HEK293 (cell line): ENCODE data around the gene GALNT6.

Experiments
- CTCF ChIA-PET: fragments of 350-600 bp; formaldehyde crosslinking; extraction: SDS; loops from one replicate; lab custom pipeline; 2021; ENCODE audit warnings: antibody characterized with exemption; lab: Yijun Ruan, JAX
- POLR2A ChIA-PET: fragments of 300-600 bp; formaldehyde crosslinking; extraction: SDS; loops from one replicate; lab custom pipeline; 2020; ENCODE audit warnings: antibody characterized with exemption, inconsistent platforms; lab: Yijun Ruan, JAX
- H3K27ac ChIP-seq: fragments of 200-500 bp; sonication (Bioruptor generic); 2 replicates; pipeline ENCODE4 v1.5.1; 2014; ENCODE audit warnings: low read depth, low read length, control low read depth, inconsistent platforms; ENCODE audit errors: extremely low read depth
- H3K36me3 ChIP-seq, 2 experiments: fragments of 200-500 bp in 1 of 2; sonication (Bioruptor generic) in 1 of 2; 1 replicate in 1 of 2; 2 replicates in 1 of 2; pipeline ENCODE4 v1.5.1; 2014 to 2017; ENCODE audit warnings: inconsistent platforms in 2 of 2, low read length in 2 of 2; ENCODE audit not compliant: control insufficient read depth in 2 of 2, insufficient read depth in 1 of 2
- H3K4me1 ChIP-seq: fragments of 200-500 bp; sonication (Bioruptor generic); 2 replicates; pipeline ENCODE4 v1.5.1; 2014; ENCODE audit warnings: mild to moderate bottlenecking, low read length, inconsistent platforms; ENCODE audit not compliant: control insufficient read depth, insufficient read depth
- H3K4me3 ChIP-seq: 2 replicates; pipeline ENCODE4 v1.5.1; 2011; ENCODE audit warnings: low read depth, mild to moderate bottlenecking, control low read depth, low read length, moderate library complexity
- H3K9me3 ChIP-seq: fragments of 200-500 bp; sonication (Bioruptor generic); 2 replicates; pipeline ENCODE4 v1.5.1; 2014; ENCODE audit warnings: low read depth, low read length, inconsistent platforms; ENCODE audit not compliant: control insufficient read depth, insufficient read depth
- HOXC10 ChIP-seq: sonication (generic); formaldehyde crosslinking; IDR thresholded peaks from 2 replicates; pipeline ENCODE4 v1.8.1; 2023; ENCODE audit warnings: mild to moderate bottlenecking, missing genetic modification reagents
- IKZF3 ChIP-seq: fragments of 450-650 bp; IDR thresholded peaks from 2 replicates; pipeline ENCODE4 v1.5.0; 2018; ENCODE audit warnings: missing biosample characterization, mild to moderate bottlenecking, missing genetic modification characterization, moderate library complexity
- PRDM1 ChIP-seq: fragments of 450-650 bp; formaldehyde crosslinking; IDR thresholded peaks from 2 replicates; pipeline ENCODE4; 2016; ENCODE audit warnings: missing biosample characterization, missing genetic modification characterization
- SCRT2 ChIP-seq: fragments of 450-650 bp; formaldehyde crosslinking; IDR thresholded peaks from 2 replicates; pipeline ENCODE4 v1.5.1; 2016; ENCODE audit warnings: missing biosample characterization, missing genetic modification characterization
- ZBTB17 ChIP-seq: fragments of 450-650 bp; formaldehyde crosslinking; IDR thresholded peaks from 2 replicates; pipeline ENCODE4 v1.5.1; 2016; ENCODE audit warnings: missing biosample characterization, missing genetic modification characterization
- ZFHX2 ChIP-seq: fragments of 450-650 bp; formaldehyde crosslinking; conservative IDR thresholded peaks from 2 replicates; pipeline ENCODE4 v1.5.1; 2016; ENCODE audit warnings: missing biosample characterization, missing genetic modification characterization
- ZFP37 ChIP-seq: fragments of 450-650 bp; formaldehyde crosslinking; IDR thresholded peaks from 2 replicates; pipeline ENCODE4 v1.5.1; 2016; ENCODE audit warnings: missing biosample characterization, missing genetic modification characterization
- ZNF133 ChIP-seq: fragments of 450-650 bp; formaldehyde crosslinking; IDR thresholded peaks from 2 replicates; pipeline ENCODE4 v1.5.1; 2016; ENCODE audit warnings: missing biosample characterization, missing genetic modification characterization
- ZNF335 ChIP-seq: fragments of 450-650 bp; formaldehyde crosslinking; conservative IDR thresholded peaks from 2 replicates; pipeline ENCODE4 v1.5.1; 2016; ENCODE audit warnings: missing biosample characterization, missing genetic modification characterization
- ZNF48 ChIP-seq: fragments of 450-650 bp; formaldehyde crosslinking; IDR thresholded peaks from 2 replicates; pipeline ENCODE4 v1.5.1; 2016; ENCODE audit warnings: missing biosample characterization, missing genetic modification characterization
- ZNF514 ChIP-seq: fragments of 450-650 bp; formaldehyde crosslinking; IDR thresholded peaks from 2 replicates; pipeline ENCODE4 v1.5.1; 2016; ENCODE audit warnings: missing biosample characterization, missing genetic modification characterization
- ZNF530 ChIP-seq: fragments of 450-650 bp; formaldehyde crosslinking; IDR thresholded peaks from 2 replicates; pipeline ENCODE4 v1.5.1; 2016; ENCODE audit warnings: low read depth, missing biosample characterization, missing genetic modification characterization
- ZNF560 ChIP-seq: fragments of 450-650 bp; formaldehyde crosslinking; IDR thresholded peaks from 2 replicates; pipeline ENCODE4 v1.5.1; 2017; ENCODE audit warnings: missing biosample characterization, missing genetic modification characterization, borderline replicate concordance
- ZNF777 ChIP-seq: fragments of 450-650 bp; formaldehyde crosslinking; IDR thresholded peaks from 2 replicates; pipeline ENCODE4 v1.5.1; 2017; ENCODE audit warnings: missing biosample characterization, missing genetic modification characterization, borderline replicate concordance
- TF ChIP-seq, protein P1 (sequence below): fragments of 450-650 bp; formaldehyde crosslinking; IDR thresholded peaks from 2 replicates; pipeline ENCODE4 v1.5.1; 2016; ENCODE audit warnings: missing biosample characterization, missing genetic modification characterization
- TF ChIP-seq, protein P2 (sequence below): fragments of 450-650 bp; formaldehyde crosslinking; conservative IDR thresholded peaks from 2 replicates; pipeline ENCODE4 v1.5.1; 2016; ENCODE audit warnings: low read depth, missing biosample characterization, missing genetic modification characterization
- TF ChIP-seq, protein P3 (sequence below): fragments of 450-650 bp; formaldehyde crosslinking; IDR thresholded peaks from 2 replicates; pipeline ENCODE4 v1.5.1; 2016; ENCODE audit warnings: missing biosample characterization, missing genetic modification characterization, borderline replicate concordance
- TF ChIP-seq, protein P4 (sequence below): fragments of 450-650 bp; formaldehyde crosslinking; IDR thresholded peaks from 2 replicates; pipeline ENCODE4 v1.5.1; 2016; ENCODE audit warnings: missing biosample characterization, missing genetic modification characterization

Gene GALNT6

DNA sequence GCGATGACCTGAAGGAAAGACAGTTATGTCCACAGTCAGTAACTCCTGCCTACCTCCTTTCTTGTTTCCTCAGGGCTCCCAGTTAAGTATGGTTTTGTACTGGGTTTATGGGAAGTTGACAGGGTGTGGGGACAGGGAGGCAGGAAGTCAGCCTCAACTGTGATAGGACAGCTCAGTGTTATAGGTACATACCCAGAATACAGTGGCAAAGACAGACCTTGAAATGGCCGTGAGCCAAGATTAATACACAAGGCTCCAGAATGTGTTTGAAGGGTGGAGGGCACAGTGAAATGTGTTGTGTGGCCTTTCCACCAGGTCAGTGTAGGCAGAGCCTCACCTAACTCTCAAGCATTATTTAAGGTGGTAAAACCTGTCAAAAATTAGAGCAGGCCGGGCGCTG lies 62.6 kb downstream of the GALNT6 start:
- no peak overlapping the region for H3K4me3 ChIP-seq
- ChIA-PET POLR2A (no interaction called here), CTCF (no interaction called here)
- no peaks in the 10 kb centered on the region for H3K4me1 ChIP-seq
- no peaks in the 10 kb centered on the region for H3K36me3 ChIP-seq
- H3K9me3 ChIP-seq = no peaks in the 10 kb centered on the region
- no peak overlapping the region for H3K27ac ChIP-seq
- no peak for TF ChIP-seq ZNF560 (tag by site-specific recombination)
- no peak for TF ChIP-seq IKZF3 (tag by site-specific recombination)
- TF ChIP-seq ZNF133 (tag by site-specific recombination) = no peak
- no peak for TF ChIP-seq ZFHX2
- TF ChIP-seq, protein P1, sequence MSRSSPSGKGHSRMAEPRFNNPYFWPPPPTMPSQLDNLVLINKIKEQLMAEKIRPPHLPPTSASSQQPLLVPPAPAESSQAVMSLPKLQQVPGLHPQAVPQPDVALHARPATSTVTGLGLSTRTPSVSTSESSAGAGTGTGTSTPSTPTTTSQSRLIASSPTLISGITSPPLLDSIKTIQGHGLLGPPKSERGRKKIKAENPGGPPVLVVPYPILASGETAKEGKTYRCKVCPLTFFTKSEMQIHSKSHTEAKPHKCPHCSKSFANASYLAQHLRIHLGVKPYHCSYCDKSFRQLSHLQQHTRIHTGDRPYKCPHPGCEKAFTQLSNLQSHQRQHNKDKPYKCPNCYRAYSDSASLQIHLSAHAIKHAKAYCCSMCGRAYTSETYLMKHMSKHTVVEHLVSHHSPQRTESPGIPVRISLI (tag by site-specific recombination) = no peak
- no peak for TF ChIP-seq HOXC10 (CRISPR knock-in tag)
- TF ChIP-seq ZFP37 (tag by site-specific recombination) = no peak
- TF ChIP-seq, protein P2, sequence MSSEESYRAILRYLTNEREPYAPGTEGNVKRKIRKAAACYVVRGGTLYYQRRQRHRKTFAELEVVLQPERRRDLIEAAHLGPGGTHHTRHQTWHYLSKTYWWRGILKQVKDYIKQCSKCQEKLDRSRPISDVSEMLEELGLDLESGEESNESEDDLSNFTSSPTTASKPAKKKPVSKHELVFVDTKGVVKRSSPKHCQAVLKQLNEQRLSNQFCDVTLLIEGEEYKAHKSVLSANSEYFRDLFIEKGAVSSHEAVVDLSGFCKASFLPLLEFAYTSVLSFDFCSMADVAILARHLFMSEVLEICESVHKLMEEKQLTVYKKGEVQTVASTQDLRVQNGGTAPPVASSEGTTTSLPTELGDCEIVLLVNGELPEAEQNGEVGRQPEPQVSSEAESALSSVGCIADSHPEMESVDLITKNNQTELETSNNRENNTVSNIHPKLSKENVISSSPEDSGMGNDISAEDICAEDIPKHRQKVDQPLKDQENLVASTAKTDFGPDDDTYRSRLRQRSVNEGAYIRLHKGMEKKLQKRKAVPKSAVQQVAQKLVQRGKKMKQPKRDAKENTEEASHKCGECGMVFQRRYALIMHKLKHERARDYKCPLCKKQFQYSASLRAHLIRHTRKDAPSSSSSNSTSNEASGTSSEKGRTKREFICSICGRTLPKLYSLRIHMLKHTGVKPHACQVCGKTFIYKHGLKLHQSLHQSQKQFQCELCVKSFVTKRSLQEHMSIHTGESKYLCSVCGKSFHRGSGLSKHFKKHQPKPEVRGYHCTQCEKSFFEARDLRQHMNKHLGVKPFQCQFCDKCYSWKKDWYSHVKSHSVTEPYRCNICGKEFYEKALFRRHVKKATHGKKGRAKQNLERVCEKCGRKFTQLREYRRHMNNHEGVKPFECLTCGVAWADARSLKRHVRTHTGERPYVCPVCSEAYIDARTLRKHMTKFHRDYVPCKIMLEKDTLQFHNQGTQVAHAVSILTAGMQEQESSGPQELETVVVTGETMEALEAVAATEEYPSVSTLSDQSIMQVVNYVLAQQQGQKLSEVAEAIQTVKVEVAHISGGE (tag by site-specific recombination) = no peak
- TF ChIP-seq SCRT2 = no peak
- TF ChIP-seq ZNF514 (tag by site-specific recombination) = no peak
- no peak for TF ChIP-seq ZNF48 (tag by site-specific recombination)
- TF ChIP-seq, protein P3, sequence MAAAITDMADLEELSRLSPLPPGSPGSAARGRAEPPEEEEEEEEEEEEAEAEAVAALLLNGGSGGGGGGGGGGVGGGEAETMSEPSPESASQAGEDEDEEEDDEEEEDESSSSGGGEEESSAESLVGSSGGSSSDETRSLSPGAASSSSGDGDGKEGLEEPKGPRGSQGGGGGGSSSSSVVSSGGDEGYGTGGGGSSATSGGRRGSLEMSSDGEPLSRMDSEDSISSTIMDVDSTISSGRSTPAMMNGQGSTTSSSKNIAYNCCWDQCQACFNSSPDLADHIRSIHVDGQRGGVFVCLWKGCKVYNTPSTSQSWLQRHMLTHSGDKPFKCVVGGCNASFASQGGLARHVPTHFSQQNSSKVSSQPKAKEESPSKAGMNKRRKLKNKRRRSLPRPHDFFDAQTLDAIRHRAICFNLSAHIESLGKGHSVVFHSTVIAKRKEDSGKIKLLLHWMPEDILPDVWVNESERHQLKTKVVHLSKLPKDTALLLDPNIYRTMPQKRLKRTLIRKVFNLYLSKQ (tag by site-specific recombination) = no peak
- TF ChIP-seq, all 188 proteins: peak for 0

DNA sequence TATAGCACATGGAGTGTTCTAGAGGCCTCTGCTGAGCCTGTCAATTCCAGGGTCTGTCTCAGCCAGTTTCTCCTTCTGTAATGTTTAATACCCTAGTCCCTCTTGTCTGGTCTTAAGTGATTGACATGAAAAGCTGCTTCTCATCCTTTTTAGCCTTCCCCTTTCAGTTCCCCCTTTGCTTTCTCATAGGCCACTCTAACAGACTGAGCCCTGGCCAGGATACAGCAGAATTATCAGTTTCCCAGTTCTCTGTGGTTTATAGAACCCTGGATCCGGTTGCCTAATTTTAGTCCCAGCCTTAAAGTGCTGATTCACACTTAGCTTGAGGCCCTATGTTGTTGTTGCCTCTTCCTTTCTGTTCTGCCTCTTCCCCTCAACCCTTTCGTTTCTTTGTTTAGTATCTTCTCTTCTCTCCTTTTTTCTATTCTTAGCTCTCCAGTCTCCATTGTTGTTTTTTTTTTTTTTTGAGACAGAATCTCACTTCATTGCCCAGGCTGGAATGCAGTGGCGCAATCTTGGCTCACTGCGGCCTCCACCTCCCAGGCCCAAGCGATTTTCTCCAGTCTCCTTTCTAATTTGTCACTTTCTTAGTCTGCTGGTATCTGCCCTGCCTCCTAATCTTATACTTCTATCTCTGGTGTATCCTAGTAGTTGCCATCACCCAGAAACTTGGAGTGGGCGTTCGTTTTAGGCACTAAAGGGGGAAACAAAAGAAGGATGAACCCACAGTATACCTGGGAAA lies 64.3 kb downstream of the GALNT6 start:
- POLR2A ChIA-PET = no interaction called here
- H3K4me1 ChIP-seq = no peaks in the 10 kb centered on the region
- no peaks in the 10 kb centered on the region for H3K36me3 ChIP-seq
- H3K4me3 ChIP-seq = no peak overlapping the region
- H3K9me3 ChIP-seq = no peaks in the 10 kb centered on the region
- TF ChIP-seq, protein P4, sequence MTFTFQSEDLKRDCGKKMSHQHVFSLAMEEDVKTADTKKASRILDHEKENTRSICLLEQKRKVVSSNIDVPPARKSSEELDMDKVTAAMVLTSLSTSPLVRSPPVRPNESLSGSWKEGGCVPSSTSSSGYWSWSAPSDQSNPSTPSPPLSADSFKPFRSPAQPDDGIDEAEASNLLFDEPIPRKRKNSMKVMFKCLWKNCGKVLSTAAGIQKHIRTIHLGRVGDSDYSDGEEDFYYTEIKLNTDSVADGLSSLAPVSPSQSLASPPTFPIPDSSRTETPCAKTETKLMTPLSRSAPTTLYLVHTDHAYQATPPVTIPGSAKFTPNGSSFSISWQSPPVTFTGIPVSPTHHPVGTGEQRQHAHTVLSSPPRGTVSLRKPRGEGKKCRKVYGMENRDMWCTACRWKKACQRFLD = no peak
- TF ChIP-seq ZNF530 (tag by site-specific recombination) (no peak), ZNF777 (tag by site-specific recombination) (no peak), PRDM1 (tag by site-specific recombination) (peak; percentile 87), ZBTB17 (tag by site-specific recombination) (peak; percentile 45; the same call in 1 of the 2 replicates), ZNF335 (tag by site-specific recombination) (0 out of 2 replicates have a peak, but pooled peaks have one; percentile 22)
- H3K27ac ChIP-seq = no peak overlapping the region
- CTCF ChIA-PET = interaction anchor here (0.7 to 2.4 kb wide), 2 partner anchors 15 to 1015 kb away, joined by 3 to 12 read pairs; no protein-coding TSS in a partner anchor
